H1 (cell line): ENCODE data around the gene EFCAB6. TPM values are rescaled to one million over a fixed set of nuclear protein-coding genes. Genes with fewer than 3 reads are reported as not detected.

Experiments used
- CTCF ChIA-PET: fragments of 300-600 bp; sonication (Branson Sonifier 250); formaldehyde crosslinking; loops from one replicate; lab custom pipeline; 2021; ENCODE audit not compliant: partially characterized antibody; lab: Charles Lee
- POLR2A ChIA-PET: fragments of 300-600 bp; sonication (Branson Sonifier 250); formaldehyde crosslinking; loops from one replicate; lab custom pipeline; 2021; ENCODE audit warnings: inconsistent platforms; ENCODE audit not compliant: partially characterized antibody; lab: Charles Lee
- DNase-seq, 2 experiments: peaks; one replicate each; pipeline versions ENCODE4 v3.0.0 to v3.0.0-alpha.2; 2010 to 2022; ENCODE audit warnings: low spot score in 2 of 2, low read depth in 1 of 2, mixed read lengths in 1 of 2
- FAIRE-seq: peaks from 2 replicates; lab custom pipeline; 2011; peaks lifted over from hg19 to GRCh38; lab: Jason Lieb, UNC
- H2AFZ ChIP-seq: 2 replicates; pipeline ENCODE4 v1.8.1; 2012; ENCODE audit warnings: low read length, inconsistent platforms
- H2AK5ac ChIP-seq: 2 replicates; pipeline ENCODE4 v1.6.1; 2013; ENCODE audit warnings: low read depth, low read length
- H2BK120ac ChIP-seq: replicated peaks from 2 replicates; pipeline ENCODE3; 2013; ENCODE audit warnings: low read depth, low read length, inconsistent platforms
- H2BK12ac ChIP-seq: 2 replicates; pipeline ENCODE4 v1.6.1; 2013; ENCODE audit warnings: low read depth, low read length
- H2BK15ac ChIP-seq: 2 replicates; pipeline ENCODE4 v1.6.1; 2013; ENCODE audit warnings: low read length
- H2BK20ac ChIP-seq: 2 replicates; pipeline ENCODE4 v1.6.1; 2013; ENCODE audit warnings: low read length
- H2BK5ac ChIP-seq: 2 replicates; pipeline ENCODE4 v1.6.1; 2013; ENCODE audit warnings: low read depth, low read length
- H3K14ac ChIP-seq: 2 replicates; pipeline ENCODE4 v1.6.1; 2013; ENCODE audit warnings: inconsistent platforms; ENCODE audit not compliant: insufficient read length
- H3K18ac ChIP-seq: 2 replicates; pipeline ENCODE4 v1.6.1; 2013; ENCODE audit warnings: low read length; ENCODE audit errors: extremely low read depth
- H3K23ac ChIP-seq: 2 replicates; pipeline ENCODE4 v1.6.1; 2013; ENCODE audit warnings: inconsistent platforms; ENCODE audit not compliant: insufficient read length
- H3K23me2 ChIP-seq: 2 replicates; pipeline ENCODE4 v1.6.1; 2013; ENCODE audit warnings: low read depth, low read length
- H3K27ac ChIP-seq: 2 replicates; pipeline ENCODE4 v1.6.1; 2011; ENCODE audit warnings: low read depth, low read length, inconsistent platforms
- H3K27me3 ChIP-seq, 4 experiments: replicated peaks in 1 of 4; 1 replicate in 1 of 4; 2 replicates in 3 of 4; pipeline versions ENCODE4 v1.6.1 to v1.8.1; 2011 to 2013; ENCODE audit warnings: low read length in 3 of 4, mild to moderate bottlenecking in 3 of 4, inconsistent platforms in 2 of 4, mixed read lengths in 2 of 4, moderate library complexity in 1 of 4; ENCODE audit not compliant: control insufficient read depth in 3 of 4, insufficient read depth in 3 of 4; ENCODE audit errors: extremely low read depth in 1 of 4
- H3K36me3 ChIP-seq, 4 experiments: 2 replicates each; pipeline versions ENCODE4 v1.6.1 to v1.8.1; 2011 to 2013; ENCODE audit warnings: mild to moderate bottlenecking in 4 of 4, low read length in 3 of 4, moderate library complexity in 2 of 4, control low read depth in 1 of 4, inconsistent platforms in 1 of 4; ENCODE audit not compliant: insufficient read depth in 4 of 4, control insufficient read depth in 2 of 4
- H3K4ac ChIP-seq: replicated peaks from 2 replicates; pipeline ENCODE3; 2013; ENCODE audit warnings: low read length, low read depth, mixed read lengths, inconsistent platforms; ENCODE audit not compliant: insufficient read length
- H3K4me1 ChIP-seq, 4 experiments: replicated peaks in 1 of 4; 1 replicate in 1 of 4; 2 replicates in 3 of 4; pipeline versions ENCODE4 v1.6.1 to v1.8.1; 2011 to 2013; ENCODE audit warnings: low read length in 3 of 4, inconsistent platforms in 2 of 4, mixed read lengths in 1 of 4; ENCODE audit not compliant: insufficient read depth in 4 of 4, control insufficient read depth in 3 of 4
- H3K4me2 ChIP-seq, 2 experiments: 2 replicates each; pipeline versions ENCODE4 v1.6.1 to v1.8.1; 2011 to 2013; ENCODE audit warnings: low read depth in 2 of 2, low read length in 2 of 2, control low read depth in 1 of 2, inconsistent platforms in 1 of 2, mild to moderate bottlenecking in 1 of 2; ENCODE audit not compliant: insufficient read depth in 1 of 2
- H3K4me3 ChIP-seq, 4 experiments: fragments of 200-600, 300-600 bp in 1 of 4; sonication (generic), shearing (Covaris generic), sonication (Bioruptor Twin) in 1 of 4; 2 replicates each; pipeline versions ENCODE4 v1.5.1 to v1.8.1; 2011 to 2016; ENCODE audit warnings: low read length in 4 of 4, low read depth in 3 of 4, control low read depth in 2 of 4, inconsistent platforms in 2 of 4, mild to moderate bottlenecking in 2 of 4, mixed read lengths in 1 of 4, moderate library complexity in 1 of 4; ENCODE audit not compliant: insufficient read depth in 2 of 4; ENCODE audit errors: extremely low read depth in 1 of 4
- H3K56ac ChIP-seq: replicated peaks from 2 replicates; pipeline ENCODE3; 2013; ENCODE audit warnings: low read depth, mild to moderate bottlenecking, mixed read lengths, low read length, inconsistent platforms; ENCODE audit not compliant: insufficient read length
- H3K79me1 ChIP-seq: 2 replicates; pipeline ENCODE4 v1.6.1; 2013; ENCODE audit warnings: low read depth, low read length, control low read depth
- H3K79me2 ChIP-seq, 2 experiments: 2 replicates each; pipeline versions ENCODE4 v1.6.1 to v1.8.1; 2012 to 2013; ENCODE audit warnings: low read length in 2 of 2, mild to moderate bottlenecking in 2 of 2, inconsistent platforms in 1 of 2; ENCODE audit not compliant: insufficient read depth in 2 of 2, control insufficient read depth in 1 of 2
- H3K9ac ChIP-seq, 4 experiments: replicated peaks in 1 of 4; 1 replicate in 1 of 4; 2 replicates in 3 of 4; pipeline versions ENCODE4 v1.6.1 to v1.8.1; 2011 to 2013; ENCODE audit warnings: low read depth in 3 of 4, low read length in 3 of 4, control low read depth in 2 of 4, mild to moderate bottlenecking in 2 of 4, moderate library complexity in 2 of 4, inconsistent platforms in 1 of 4; ENCODE audit errors: extremely low read depth in 1 of 4
- H3K9me3 ChIP-seq, 2 experiments: 2 replicates each; pipeline versions ENCODE4 v1.6.1 to v1.8.1; 2012 to 2013; ENCODE audit warnings: mild to moderate bottlenecking in 2 of 2, moderate library complexity in 2 of 2, control low read depth in 1 of 2, inconsistent platforms in 1 of 2, low read depth in 1 of 2, low read length in 1 of 2, mixed read lengths in 1 of 2; ENCODE audit not compliant: insufficient read depth in 2 of 2
- H4K20me1 ChIP-seq, 2 experiments: replicated peaks in 1 of 2; 2 replicates each; pipeline versions ENCODE3 to v1.8.1; 2011 to 2013; ENCODE audit warnings: inconsistent platforms in 2 of 2, low read length in 2 of 2, mild to moderate bottlenecking in 1 of 2; ENCODE audit not compliant: insufficient read depth in 2 of 2, control insufficient read depth in 1 of 2
- H4K5ac ChIP-seq: 2 replicates; pipeline ENCODE4 v1.6.1; 2013; ENCODE audit warnings: low read length, low read depth, mixed read lengths, inconsistent platforms; ENCODE audit not compliant: insufficient read length
- H4K8ac ChIP-seq: 2 replicates; pipeline ENCODE4 v1.8.0; 2013; ENCODE audit warnings: mild to moderate bottlenecking, moderate library complexity, low read length, inconsistent platforms; ENCODE audit not compliant: insufficient read depth; ENCODE audit errors: extremely low read depth
- H4K91ac ChIP-seq: replicated peaks from 2 replicates; pipeline ENCODE3; 2013; ENCODE audit warnings: low read length, mixed read lengths, inconsistent platforms; ENCODE audit not compliant: insufficient read length
- WGBS, 2 experiments: shearing (Covaris generic) in 1 of 2; methylation state at CpG; one replicate each; pipeline versions ENCODE4 v1.1.6 to v1.1.7; 2013 to 2015; ENCODE audit warnings: low lambda C conversion rate in 2 of 2, mixed read lengths in 2 of 2, inconsistent platforms in 1 of 2, low coverage in 1 of 2, missing lambda C conversion rate in 1 of 2; ENCODE audit not compliant: insufficient replicate concordance in 2 of 2, insufficient coverage in 1 of 2, insufficient read length in 1 of 2; ENCODE audit errors: extremely low coverage in 1 of 2, missing lambda C conversion rate in 1 of 2; 5-methylcytosine and 5-hydroxymethylcytosine counted together
- polyA plus RNA-seq, 7 experiments: library from polyadenylated mRNA; depleted of rRNA in 3 of 7; stranded (reverse) in 5 of 7; unstranded in 2 of 7; fragments of >200 nt in 5 of 7; fragments of 200-250 nt in 2 of 7; gene quantifications; 1 replicate in 5 of 7; 2 replicates in 1 of 7; 4 replicates in 1 of 7; pipeline versions ENCODE4 v1.2.1 to v1.2.3, GENCODE V29; 2011 to 2013; ENCODE audit warnings: missing spikeins in 2 of 7, mixed read lengths in 2 of 7
- total RNA-seq: library from RNA; stranded (reverse); fragmentation: NEBNext Ultra II Directional; extraction: Animal tissue kit (Norgen Biotek cat#: 25700); gene quantifications from 2 replicates; pipeline ENCODE4 v1.2.1, GENCODE V29; 2021

The EFCAB6 gene
- total and polyA plus RNA-seq, 2 of the 8 experiments (the other 6 are each of a cell fraction or from before 2014, with no cell fraction given) = 0.32 to 1.7 TPM

GRCh38 chr22:43846966-43847365 is 34.9 kb upstream of the EFCAB6 start:
- no peaks in the 10 kb centered on the region for H3K36me3 ChIP-seq
- CTCF ChIA-PET = interaction anchor here (0.5 to 1.5 kb wide), 7 partner anchors 9 to 105 kb away, joined by 3 to 6 read pairs (median 4); no protein-coding TSS in a partner anchor
- peaks cover 17 to 32% of the 10 kb centered on the region in 2 experiments for H4K20me1 ChIP-seq
- H2BK20ac ChIP-seq = no peak overlapping the region
- POLR2A ChIA-PET = interaction anchor here (0.9 to 3.4 kb wide), 4 partner anchors 13 to 24 kb away, joined by 3 to 12 read pairs (median 3); no protein-coding TSS in a partner anchor
- H2BK15ac ChIP-seq = no peak overlapping the region
- no peak overlapping the region for H3K56ac ChIP-seq
- H3K27me3 ChIP-seq = no peaks in the 10 kb centered on the region
- DNase-seq (no peak), FAIRE-seq (no peak)
- H2BK120ac ChIP-seq = no peak overlapping the region
- no peaks in the 10 kb centered on the region for H3K9me3 ChIP-seq
- peaks cover 0 to 16% (median 2%) of the 10 kb centered on the region in 4 experiments; a peak in 4 of 7 replicates for H3K4me1 ChIP-seq
- no peak overlapping the region for H3K14ac ChIP-seq
- H3K4me2 ChIP-seq = no peak overlapping the region
- no peak overlapping the region for H2AFZ ChIP-seq
- H2BK5ac ChIP-seq = peak overlapping the region; percentile 2; the same call in 1 of the 2 replicates
- no peak overlapping the region for H4K8ac ChIP-seq
- no peak overlapping the region for H4K91ac ChIP-seq
- H3K27ac ChIP-seq = no peak overlapping the region
- H4K5ac ChIP-seq = no peak overlapping the region
- no peak overlapping the region for H3K9ac ChIP-seq
- H3K23me2 ChIP-seq = no peaks in the 10 kb centered on the region
- H3K23ac ChIP-seq = no peak overlapping the region
- no peak overlapping the region for H3K18ac ChIP-seq
- peaks cover 0 to 65% of the 10 kb centered on the region in 2 experiments; a peak in 3 of 4 replicates for H3K79me2 ChIP-seq
- no peak overlapping the region for H3K4me3 ChIP-seq
- peaks cover 43% of the 10 kb centered on the region for H3K79me1 ChIP-seq
- H3K4ac ChIP-seq = no peak overlapping the region
- no peak overlapping the region for H2BK12ac ChIP-seq
- no peak overlapping the region; the same call in 1 of the 2 replicates for H2AK5ac ChIP-seq
- 90% methylated on average over 11 of the region's 11 CpGs; no CpG with 5 or more reads in 1 of the 2 experiments for WGBS, 2 experiments
